GM19438 (cell line): ENCODE data around the gene SBF2.
"Not testable (repeated sequence)": the region's sequence is repeated elsewhere in the genome, so short reads cannot be mapped to it uniquely, and the experiment has no call there.

ENCODE experiments used
- ATAC-seq: cut with Tn5 transposase; IDR thresholded peaks from one replicate; pipeline ENCODE4 v1.9.1; 2021; ENCODE audit warnings: low read depth; ENCODE audit not compliant: unreplicated experiment

SBF2 gene

GRCh38 chr11:10029386-10030121, 264.5 kb downstream of the SBF2 start:
- ATAC-seq = no peak

- no peak for ATAC-seq
These were observed 267.5 kb downstream of the SBF2 start for GRCh38 chr11:10026514-10026913.

GRCh38 chr11:10023212-10023611, 270.8 kb downstream of the SBF2 start:
- no peak for ATAC-seq

GRCh38 chr11:10022764-10023163, 271.3 kb downstream of the SBF2 start:
- ATAC-seq = no peak

- no peak for ATAC-seq
These were observed 272.5 kb downstream of the SBF2 start for GRCh38 chr11:10021563-10021962.

- no peak for ATAC-seq
These were observed 273.9 kb downstream of the SBF2 start for GRCh38 chr11:10019906-10020682.

- no peak for ATAC-seq
These were observed 276.1 kb downstream of the SBF2 start for GRCh38 chr11:10017911-10018310.

GRCh38 chr11:10017050-10017449, 277.0 kb downstream of the SBF2 start:
- ATAC-seq = no peak

GRCh38 chr11:10012068-10012467, 282.0 kb downstream of the SBF2 start:
- no peak for ATAC-seq

GRCh38 chr11:10005955-10006525, 288.0 kb downstream of the SBF2 start:
- ATAC-seq = no peak

- ATAC-seq = no peak
These were observed 289.4 kb downstream of the SBF2 start for GRCh38 chr11:10004526-10005113.

- no peak for ATAC-seq
These were observed 291.8 kb downstream of the SBF2 start for GRCh38 chr11:10002221-10002620.

- no peak for ATAC-seq
These were observed 301.7 kb downstream of the SBF2 start for GRCh38 chr11:9992306-9992705.

- no peak for ATAC-seq
These were observed 303.6 kb downstream of the SBF2 start for GRCh38 chr11:9990221-9990973.

- ATAC-seq = not testable (repeated sequence)
These were observed 306.7 kb downstream of the SBF2 start for GRCh38 chr11:9987303-9987702.

- ATAC-seq = no peak
These were observed 311.0 kb downstream of the SBF2 start for GRCh38 chr11:9982796-9983579.

GRCh38 chr11:9982127-9982795, 311.8 kb downstream of the SBF2 start:
- no peak for ATAC-seq

- no peak for ATAC-seq
These were observed 313.1 kb downstream of the SBF2 start for GRCh38 chr11:9980931-9981330.

GRCh38 chr11:9977554-9977953, 316.5 kb downstream of the SBF2 start:
- ATAC-seq = no peak
